RWPE1 (cell line): ENCODE results near the gene KRT13.
"Not testable (repeated sequence)": the region's sequence is repeated elsewhere in the genome, so short reads cannot be mapped to it uniquely, and the experiment has no call there.

Source experiments
- CTCF ChIA-PET: fragments of 350-600 bp; sonication (Branson Sonifier 250); formaldehyde crosslinking; extraction: SDS; loops from one replicate; lab custom pipeline; 2021; lab: Yijun Ruan, JAX
- POLR2A ChIA-PET: fragments of 400-600 bp; formaldehyde crosslinking; extraction: SDS; loops from one replicate; lab custom pipeline; 2020; ENCODE audit warnings: antibody characterized with exemption; ENCODE audit not compliant: low non-redundant PET; lab: Yijun Ruan, JAX
- DNase-seq: peaks from one replicate; pipeline ENCODE4 v3.0.0; 2012; ENCODE audit warnings: low spot score
- H3K27ac ChIP-seq: fragments of 450-650 bp; 2 replicates; pipeline ENCODE4 v1.5.1; 2017
- CTCF ChIP-seq: fragments of 450-650 bp; conservative IDR thresholded peaks from 2 replicates; pipeline ENCODE4 v1.5.1; 2017; ENCODE audit warnings: low read depth, mild to moderate bottlenecking

KRT13 gene

DNA sequence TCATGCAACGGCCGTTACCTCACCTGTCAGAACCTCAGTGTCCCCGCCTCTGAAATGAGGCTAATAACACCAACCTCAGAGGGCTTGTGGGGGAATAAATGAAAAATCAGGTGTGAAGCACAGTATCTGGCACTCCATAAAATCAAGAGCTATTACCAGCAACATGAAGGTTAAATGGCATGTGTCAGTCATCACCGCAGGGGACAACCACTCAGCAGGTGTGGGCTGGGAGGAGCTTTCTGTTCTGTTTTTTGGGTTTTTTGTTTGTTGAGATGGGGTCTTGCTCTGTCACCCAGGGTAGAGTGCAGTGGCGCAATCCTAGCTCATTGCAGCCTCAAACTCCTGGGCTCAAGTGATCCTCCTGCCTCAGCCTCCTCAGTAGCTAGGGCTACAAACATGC is 39.5 kb upstream of the KRT13 start:
- no peak for TF ChIP-seq CTCF
- DNase-seq = no peak
- ChIA-PET POLR2A (no interaction called here), CTCF (interaction anchor here (0.6 to 1.4 kb wide), 2 partner anchors 118 to 414 kb away, joined by 3 to 4 read pairs; no protein-coding TSS in a partner anchor)
- peak overlapping the region; percentile 63 for H3K27ac ChIP-seq

DNA sequence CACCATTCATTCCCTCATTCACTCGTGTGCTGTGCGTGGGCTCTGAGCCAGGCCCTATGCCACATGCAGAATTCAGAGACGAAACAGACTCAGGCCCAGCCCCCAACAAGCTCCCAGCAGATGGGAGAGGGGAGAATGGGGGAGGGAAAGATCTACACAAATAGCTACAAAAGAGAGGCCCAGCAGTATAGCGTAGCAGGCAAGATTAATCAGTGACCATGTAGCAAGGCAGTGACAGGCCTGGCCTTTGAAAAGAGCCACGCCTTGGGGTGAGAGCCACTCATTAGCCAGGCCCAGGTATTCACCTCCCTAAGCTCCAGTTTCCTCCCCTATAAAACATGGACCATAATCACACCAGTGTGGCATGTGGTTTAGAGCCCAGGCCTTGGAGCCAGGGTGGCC is 39.1 kb upstream of the KRT13 start:
- H3K27ac ChIP-seq = peak overlapping the region; percentile 63
- no peak for DNase-seq
- no peak for TF ChIP-seq CTCF
- ChIA-PET POLR2A (no interaction called here), CTCF (interaction anchor here (0.6 kb wide), 1 partner anchor 413 kb away, joined by 4 read pairs; no protein-coding TSS in a partner anchor)

DNA sequence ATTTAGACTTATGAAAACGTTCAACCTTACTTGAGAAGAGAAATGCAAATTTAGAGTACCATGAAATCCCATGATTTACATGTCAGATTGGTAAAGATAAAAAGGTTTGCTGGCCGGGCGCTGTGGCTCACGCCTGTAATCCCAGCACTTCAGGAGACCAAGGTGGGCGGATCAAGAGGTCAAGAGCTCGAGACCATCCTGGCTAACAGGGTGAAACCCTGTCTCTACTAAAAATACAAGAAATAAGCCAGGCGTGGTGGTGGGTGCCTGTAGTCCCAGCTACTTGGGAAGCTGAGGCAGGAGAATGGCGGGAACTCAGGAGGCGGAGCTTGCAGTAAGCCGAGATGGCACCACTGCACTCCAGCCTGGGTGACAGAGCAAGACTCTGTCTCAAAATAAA is 37.4 kb upstream of the KRT13 start:
- DNase-seq, H3K27ac ChIP-seq, POLR2A ChIA-PET, CTCF ChIA-PET: not testable (repeated sequence)

GRCh38 chr17:41542357-41542756 is 36.9 kb upstream of the KRT13 start:
- DNase-seq = no peak
- CTCF ChIA-PET = no interaction called here
- H3K27ac ChIP-seq = no peak overlapping the region
- POLR2A ChIA-PET = no interaction called here
- TF ChIP-seq CTCF = no peak

GRCh38 chr17:41540921-41541625 is 35.7 kb upstream of the KRT13 start:
- no peak for TF ChIP-seq CTCF
- peak; percentile 55 for DNase-seq
- POLR2A ChIA-PET = interaction anchor here (0.6 kb wide), 1 partner anchor 124 kb away, joined by 5 read pairs; no protein-coding TSS in a partner anchor
- H3K27ac ChIP-seq = peak overlapping the region; percentile 42
- CTCF ChIA-PET = interaction anchor here (1.0 to 1.9 kb wide), 3 partner anchors 8 to 125 kb away, joined by 3 to 13 read pairs (median 4); no protein-coding TSS in a partner anchor

- H3K27ac ChIP-seq = peak overlapping the region; percentile 42
- DNase-seq = no peak
- no peak for TF ChIP-seq CTCF
- ChIA-PET POLR2A (no interaction called here), CTCF (interaction anchor here (0.6 to 1.9 kb wide), 5 partner anchors 9 to 211 kb away, joined by 3 to 13 read pairs (median 3); no protein-coding TSS in a partner anchor)
Measured at GRCh38 chr17:41539979-41540701, 34.7 kb upstream of the KRT13 start.

GRCh38 chr17:41539071-41539492 is 33.7 kb upstream of the KRT13 start:
- ChIA-PET POLR2A (no interaction called here), CTCF (no interaction called here)
- TF ChIP-seq CTCF = no peak
- DNase-seq = no peak
- H3K27ac ChIP-seq = peak overlapping the region; percentile 86
